Mucosa of descending colon (tissue), 3 donors: ENCODE measurements around the gene ASAP3. TPM values are rescaled to one million over a fixed set of nuclear protein-coding genes. Genes with fewer than 3 reads are reported as not detected.
A peak's percentile ranks its signal among the peaks of the same experiment; 100 is the strongest.

Experiments
- ATAC-seq: fragments of 200-7000 bp; cut with Tn5 transposase; one replicate; pipeline ENCODE4 v1.9.1; 2020; ENCODE audit warnings: mild to moderate bottlenecking, moderate library complexity
- DNase-seq, 3 donors: peaks; one replicate each; pipeline ENCODE4 v3.0.0-alpha.2; 2020
- H3K36me3 ChIP-seq: fragments of 200-600 bp; one replicate; pipeline ENCODE4 v1.8.0; 2021; ENCODE audit warnings: low read depth, mild to moderate bottlenecking
- H3K4me1 ChIP-seq: fragments of 200-600 bp; one replicate; pipeline ENCODE4 v1.8.0; 2021; ENCODE audit warnings: low read depth, mild to moderate bottlenecking
- H3K4me3 ChIP-seq: fragments of 200-600 bp; one replicate; pipeline ENCODE4 v1.8.0; 2021; ENCODE audit warnings: mild to moderate bottlenecking
- H3K9me3 ChIP-seq: fragments of 200-600 bp; one replicate; pipeline ENCODE4 v1.8.0; 2021; ENCODE audit warnings: mild to moderate bottlenecking
- intact Hi-C, 2 donors: fragments of 100-400 bp; cut with DNase I in 1 of 2; cut with micrococcal nuclease in 1 of 2; formaldehyde crosslinking; loops; one replicate each; pipeline versions ENCODE4 v1.11.0 to v1.11.1; 2022; cut with DNase I, micrococcal nuclease
- total RNA-seq, 3 donors: library from RNA; stranded (reverse); fragmentation: NEBNext Ultra II Directional in 2 of 3; extraction: Animal tissue kit (Norgen Biotek cat#: 25700) in 2 of 3; gene quantifications; one replicate each; pipeline versions ENCODE4 v1.2.1 to v1.2.4, GENCODE V29; 2021 to 2023
- TF ChIP-seq, protein P1 (sequence below): fragments of 200-600 bp; IDR thresholded peaks from one replicate; pipeline ENCODE4 v1.8.0; 2022; ENCODE audit warnings: antibody characterized with exemption, mild to moderate bottlenecking
- donor health status: DM: no; HTN: no; CAD: no; lungs with moderate emphysema.
- donor health status: DM: no; HTN: no; CAD: no.
- donor health status: DM: no; HTN: yes; CAD: no.

Gene ASAP3
- total RNA-seq, 3 donors from 2014 or later = 31.2 to 38.8 (median 37.8) TPM

- TF ChIP-seq, protein P1, sequence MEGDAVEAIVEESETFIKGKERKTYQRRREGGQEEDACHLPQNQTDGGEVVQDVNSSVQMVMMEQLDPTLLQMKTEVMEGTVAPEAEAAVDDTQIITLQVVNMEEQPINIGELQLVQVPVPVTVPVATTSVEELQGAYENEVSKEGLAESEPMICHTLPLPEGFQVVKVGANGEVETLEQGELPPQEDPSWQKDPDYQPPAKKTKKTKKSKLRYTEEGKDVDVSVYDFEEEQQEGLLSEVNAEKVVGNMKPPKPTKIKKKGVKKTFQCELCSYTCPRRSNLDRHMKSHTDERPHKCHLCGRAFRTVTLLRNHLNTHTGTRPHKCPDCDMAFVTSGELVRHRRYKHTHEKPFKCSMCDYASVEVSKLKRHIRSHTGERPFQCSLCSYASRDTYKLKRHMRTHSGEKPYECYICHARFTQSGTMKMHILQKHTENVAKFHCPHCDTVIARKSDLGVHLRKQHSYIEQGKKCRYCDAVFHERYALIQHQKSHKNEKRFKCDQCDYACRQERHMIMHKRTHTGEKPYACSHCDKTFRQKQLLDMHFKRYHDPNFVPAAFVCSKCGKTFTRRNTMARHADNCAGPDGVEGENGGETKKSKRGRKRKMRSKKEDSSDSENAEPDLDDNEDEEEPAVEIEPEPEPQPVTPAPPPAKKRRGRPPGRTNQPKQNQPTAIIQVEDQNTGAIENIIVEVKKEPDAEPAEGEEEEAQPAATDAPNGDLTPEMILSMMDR = no peak
- H3K36me3 ChIP-seq = no peaks in the 10 kb centered on the region
- H3K4me1 ChIP-seq = peaks cover 27% of the 10 kb centered on the region
- DNase-seq (no peak), ATAC-seq (no peak)
- no peaks in the 10 kb centered on the region for H3K9me3 ChIP-seq
- intact Hi-C loops = no loop called here
- H3K4me3 ChIP-seq = no peak overlapping the region
Observed at GRCh38 chr1:23405946-23406345, 78.0 kb downstream of the ASAP3 start.

GRCh38 chr1:23403735-23404486 lies 80.1 kb downstream of the ASAP3 start:
- ATAC-seq (peak; percentile 90), DNase-seq (peak; percentile 89 to 95 (median 95))
- H3K4me3 ChIP-seq = no peak overlapping the region
- H3K4me1 ChIP-seq = peaks cover 27% of the 10 kb centered on the region
- TF ChIP-seq, protein P1 = peak; percentile 95
- H3K36me3 ChIP-seq = no peaks in the 10 kb centered on the region
- intact Hi-C loops = no loop called here
- H3K9me3 ChIP-seq = no peaks in the 10 kb centered on the region

- no peaks in the 10 kb centered on the region for H3K9me3 ChIP-seq
- intact Hi-C loops = no loop called here
- ATAC-seq (no peak), DNase-seq (no peak)
- TF ChIP-seq, protein P1 = no peak
- no peak overlapping the region for H3K4me3 ChIP-seq
- H3K4me1 ChIP-seq = peaks cover 27% of the 10 kb centered on the region
- no peaks in the 10 kb centered on the region for H3K36me3 ChIP-seq
Observed at GRCh38 chr1:23403355-23403734, 80.6 kb downstream of the ASAP3 start.

- H3K4me3 ChIP-seq = no peak overlapping the region
- no peaks in the 10 kb centered on the region for H3K36me3 ChIP-seq
- ATAC-seq = peak; percentile 43
- TF ChIP-seq, protein P1 = no peak
- no peak for DNase-seq
- H3K4me1 ChIP-seq = peaks cover 27% of the 10 kb centered on the region
- no peaks in the 10 kb centered on the region for H3K9me3 ChIP-seq
- intact Hi-C loops = no loop called here
Observed at GRCh38 chr1:23403038-23403336, 81.0 kb downstream of the ASAP3 start.

- TF ChIP-seq, protein P1 = no peak
- DNase-seq (peak; percentile 61 to 78 (median 66)), ATAC-seq (peak; percentile 62)
- intact Hi-C loops = no loop called here
- Histone ChIP-seq H3K4me3 (no peak overlapping the region), H3K36me3 (no peaks in the 10 kb centered on the region), H3K4me1 (peaks cover 27% of the 10 kb centered on the region), H3K9me3 (no peaks in the 10 kb centered on the region)
Observed at GRCh38 chr1:23402286-23403037, 81.5 kb downstream of the ASAP3 start.
